Hematopoietic multipotent progenitor cell treated with erythropoietin and hydrocortisone succinate and interleukin-3 and kit ligand, for 17 days (in vitro differentiated cells): ENCODE measurements around the gene PFKP.
A peak's percentile ranks its signal among the peaks of the same experiment; 100 is the strongest.

Source experiments
- DNase-seq: peaks from one replicate; pipeline ENCODE4 v3.0.0-alpha.2; 2015; ENCODE audit warnings: low spot score

The PFKP gene

DNA sequence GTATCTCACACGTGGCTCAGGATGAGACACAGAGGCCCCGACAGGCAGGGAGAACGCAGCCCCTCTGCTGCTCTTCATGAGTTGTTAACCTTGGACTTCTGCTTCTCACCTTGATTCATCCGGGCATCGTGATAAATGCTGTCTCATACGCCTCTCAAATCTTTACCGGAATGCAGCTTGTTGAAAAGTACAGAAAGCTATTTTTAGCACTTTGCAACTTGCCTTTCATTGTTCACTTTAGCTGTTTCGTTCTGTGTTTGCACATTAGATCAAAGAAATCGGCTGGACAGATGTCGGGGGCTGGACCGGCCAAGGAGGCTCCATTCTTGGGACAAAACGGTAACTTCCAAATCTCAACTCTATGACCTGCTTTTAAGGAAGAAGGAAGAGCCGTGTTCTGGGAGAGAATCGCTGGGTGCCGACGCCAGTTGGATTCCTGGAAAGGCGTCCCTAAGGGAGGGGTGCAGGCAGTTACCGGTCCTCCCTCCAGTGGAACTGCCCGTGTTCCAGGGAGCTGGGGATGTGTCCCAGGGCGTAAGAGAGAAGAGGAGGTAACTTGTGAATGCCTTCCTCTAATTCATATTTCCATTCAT, 49.3 kb downstream of the PFKP start:
- DNase-seq = no peak

DNA sequence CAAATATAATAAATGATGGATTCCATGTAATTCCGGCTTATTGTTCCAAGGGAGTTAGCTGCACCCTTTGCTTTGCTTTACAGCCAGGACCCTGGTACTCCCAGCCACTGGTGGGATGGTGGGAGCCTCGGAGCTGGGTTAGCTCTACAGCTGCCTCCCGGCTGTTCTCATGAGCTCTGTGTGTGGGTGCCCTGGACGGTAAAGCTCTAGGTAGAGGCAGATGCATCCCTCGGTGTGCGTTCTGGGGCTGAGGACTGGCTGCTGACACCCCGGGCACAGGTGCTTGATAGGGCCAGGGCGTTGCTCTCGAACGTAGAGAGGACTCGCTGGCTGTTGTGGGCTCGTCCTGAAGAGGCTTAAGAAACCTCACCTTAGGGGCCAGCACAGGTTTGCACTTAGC, 50.1 kb downstream of the PFKP start:
- DNase-seq = no peak

DNA sequence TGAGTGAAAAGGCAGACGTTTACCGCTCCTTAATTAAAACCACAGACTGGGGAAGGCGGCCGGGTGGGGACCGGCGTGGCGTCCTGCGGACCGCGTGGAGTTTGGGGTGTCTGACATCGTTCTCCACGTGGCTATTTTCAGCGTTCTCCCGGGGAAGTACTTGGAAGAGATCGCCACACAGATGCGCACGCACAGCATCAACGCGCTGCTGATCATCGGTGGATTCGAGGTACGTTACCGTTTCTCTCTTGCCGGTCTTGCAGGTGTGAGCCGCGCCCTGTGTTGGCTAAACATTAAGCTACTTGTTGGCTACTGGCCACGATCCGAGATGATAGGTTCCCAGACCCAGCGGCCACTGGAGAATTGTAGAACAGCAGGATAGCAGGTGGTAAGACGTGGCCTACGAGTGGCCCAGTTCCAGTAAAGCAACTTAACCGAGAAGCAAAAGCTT, 51.3 kb downstream of the PFKP start:
- DNase-seq = no peak

DNA sequence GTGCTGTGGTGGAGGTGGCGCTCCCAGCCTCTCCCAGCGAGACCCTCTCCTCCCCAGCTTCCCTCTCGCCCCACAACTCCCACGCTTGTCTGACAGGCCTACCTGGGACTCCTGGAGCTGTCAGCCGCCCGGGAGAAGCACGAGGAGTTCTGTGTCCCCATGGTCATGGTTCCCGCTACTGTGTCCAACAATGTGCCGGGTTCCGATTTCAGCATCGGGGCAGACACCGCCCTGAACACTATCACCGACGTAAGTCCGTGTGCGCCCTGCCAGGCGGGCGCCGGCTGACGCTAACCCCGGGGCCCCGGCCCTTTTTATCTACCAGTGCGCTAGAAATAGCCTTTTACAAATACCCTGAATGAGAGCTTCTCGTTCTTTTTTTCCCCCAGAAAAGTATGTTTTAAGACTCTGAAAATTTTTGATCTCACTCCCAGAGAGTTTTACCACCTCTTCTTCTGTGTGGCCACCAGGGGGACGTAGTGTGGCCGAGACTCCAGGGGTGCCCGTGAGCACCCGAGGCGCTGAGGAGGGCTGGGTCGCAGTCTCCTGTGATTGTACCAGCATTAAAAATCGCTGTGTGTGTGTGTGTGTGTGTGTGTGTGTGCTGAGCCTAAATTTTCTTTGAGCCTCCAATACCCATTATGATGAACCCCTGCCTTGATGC, 52.6 kb downstream of the PFKP start:
- DNase-seq = peak; percentile 29

DNA sequence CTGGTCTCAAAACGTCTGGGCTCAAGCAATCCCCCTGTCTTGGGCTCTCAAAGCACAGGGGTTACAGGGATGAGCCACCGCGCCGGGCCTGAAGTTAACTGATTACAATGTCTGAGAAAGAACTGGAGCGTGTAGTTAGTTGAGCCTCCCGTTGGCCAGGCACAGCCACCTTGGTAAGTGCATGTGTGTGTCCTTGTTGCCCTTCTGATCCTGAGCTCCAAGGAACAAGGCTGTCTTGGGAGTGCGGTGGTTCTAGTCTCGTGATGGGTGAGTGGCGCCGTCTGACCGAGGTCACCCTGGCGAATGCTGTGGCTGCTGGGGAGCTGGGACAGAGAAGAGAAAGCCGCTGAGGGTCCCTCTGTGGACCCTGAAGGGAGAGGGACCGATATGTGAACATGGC, 54.7 kb downstream of the PFKP start:
- no peak for DNase-seq

DNA sequence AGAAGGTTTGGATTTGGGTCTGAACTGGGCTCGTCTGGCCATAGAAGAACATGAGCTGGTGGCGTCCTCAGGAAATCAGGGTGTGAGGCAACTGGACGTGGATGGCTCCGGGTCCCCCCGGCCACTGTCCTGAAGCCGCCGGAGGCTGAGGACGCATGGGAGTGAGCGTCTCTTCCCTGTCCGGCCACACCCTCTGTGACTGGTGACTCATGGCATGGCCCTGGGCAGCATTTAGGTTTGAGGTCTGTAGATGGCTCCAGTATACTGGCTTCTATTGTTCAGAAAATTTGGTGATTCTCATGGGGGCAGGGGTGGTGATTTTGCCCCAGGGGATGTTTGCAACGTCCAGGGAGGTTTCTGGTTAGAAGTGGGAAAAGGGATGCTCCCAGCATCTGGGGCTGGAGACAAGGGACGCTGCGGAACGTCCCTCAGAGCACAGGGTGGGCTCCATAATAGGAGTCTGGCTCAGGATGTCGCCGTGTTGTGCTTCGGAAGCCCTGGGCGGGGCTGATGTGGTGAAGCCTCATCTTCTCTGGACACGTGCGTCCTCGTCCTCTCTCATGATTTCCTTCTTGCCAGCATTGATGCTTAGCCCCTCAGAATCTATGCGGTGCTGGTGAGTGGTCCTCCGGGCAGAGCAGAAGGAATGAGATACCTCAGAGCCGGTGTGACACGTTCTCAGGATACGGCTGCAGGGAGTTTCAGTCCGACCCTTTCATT, 55.3 kb downstream of the PFKP start:
- no peak for DNase-seq

DNA sequence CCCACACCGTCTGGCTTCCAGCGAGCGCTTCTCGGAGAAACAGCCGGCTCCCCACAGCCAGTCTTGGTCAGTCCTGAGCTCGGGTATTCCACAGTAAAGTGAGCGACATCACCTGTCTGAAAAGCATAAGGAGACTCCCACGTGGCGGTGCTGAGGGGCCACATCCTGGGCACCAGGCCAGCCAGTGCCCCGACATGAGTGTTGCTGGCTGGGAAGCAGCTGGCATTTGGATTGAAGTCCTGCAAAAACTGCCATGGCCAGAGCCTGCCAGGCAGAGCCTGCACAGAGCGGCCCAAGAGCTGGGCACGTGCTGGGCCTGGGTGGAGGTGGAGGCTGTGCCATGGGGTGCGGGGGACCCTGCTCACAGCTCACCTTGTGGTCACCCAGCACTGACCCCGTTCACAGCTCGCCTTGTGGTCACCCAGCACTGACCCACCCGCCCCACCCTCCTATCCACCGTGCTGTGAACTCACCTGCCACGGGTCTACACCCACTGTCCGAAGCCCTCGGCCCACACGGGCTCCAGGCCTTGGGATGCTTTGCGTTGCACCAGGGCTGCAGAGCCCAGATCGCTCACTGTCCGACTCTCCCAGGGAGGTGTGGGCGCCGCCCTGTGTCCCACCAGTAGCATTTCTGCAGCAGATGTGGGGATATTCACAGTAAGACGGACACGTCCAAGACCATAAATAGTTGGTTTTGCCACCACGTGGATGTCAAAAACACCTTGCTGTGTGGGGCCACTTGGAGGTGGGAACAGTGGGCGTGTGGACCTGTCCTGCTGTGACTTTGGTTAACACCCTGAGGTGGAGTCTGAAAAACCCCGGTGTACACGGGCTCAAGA, 56.4 kb downstream of the PFKP start:
- DNase-seq = no peak

DNA sequence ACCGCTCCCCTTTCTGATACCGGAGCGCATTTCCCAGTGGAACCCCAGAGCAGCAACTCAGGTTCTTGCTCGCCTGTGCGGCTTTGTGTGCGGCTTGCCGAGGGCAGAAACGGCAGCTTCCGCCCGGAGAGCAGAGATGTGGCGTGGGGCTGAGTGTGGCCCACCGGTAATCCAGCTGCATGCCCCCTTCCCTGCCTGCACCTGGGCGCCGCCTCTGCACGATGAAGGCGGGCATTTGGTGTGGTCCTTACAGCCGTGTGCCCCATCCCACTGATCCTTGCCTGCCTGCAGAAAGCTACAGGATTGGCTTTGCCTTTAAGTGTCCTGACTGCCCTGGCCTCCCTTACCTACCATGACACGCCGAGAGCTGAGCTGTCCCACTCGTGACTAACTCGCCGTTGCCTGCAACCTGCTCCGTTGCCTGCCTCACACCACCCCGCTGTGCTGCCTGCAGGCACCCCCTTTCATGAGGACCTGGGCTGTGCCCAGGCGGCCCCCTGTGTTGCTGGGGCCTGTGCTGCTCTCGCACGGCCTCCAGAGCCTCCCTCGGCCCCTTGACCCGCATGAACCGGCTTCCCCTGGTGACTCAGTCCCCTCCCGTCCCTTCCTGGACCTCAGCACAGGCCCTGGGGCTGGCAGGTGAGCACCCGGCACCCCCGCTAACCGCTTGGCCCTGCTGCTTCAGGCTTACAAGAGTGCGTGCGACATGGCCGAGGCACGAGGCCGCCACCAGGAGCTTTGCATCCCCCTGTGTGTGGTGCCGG, 57.2 kb downstream of the PFKP start:
- no peak for DNase-seq

DNA sequence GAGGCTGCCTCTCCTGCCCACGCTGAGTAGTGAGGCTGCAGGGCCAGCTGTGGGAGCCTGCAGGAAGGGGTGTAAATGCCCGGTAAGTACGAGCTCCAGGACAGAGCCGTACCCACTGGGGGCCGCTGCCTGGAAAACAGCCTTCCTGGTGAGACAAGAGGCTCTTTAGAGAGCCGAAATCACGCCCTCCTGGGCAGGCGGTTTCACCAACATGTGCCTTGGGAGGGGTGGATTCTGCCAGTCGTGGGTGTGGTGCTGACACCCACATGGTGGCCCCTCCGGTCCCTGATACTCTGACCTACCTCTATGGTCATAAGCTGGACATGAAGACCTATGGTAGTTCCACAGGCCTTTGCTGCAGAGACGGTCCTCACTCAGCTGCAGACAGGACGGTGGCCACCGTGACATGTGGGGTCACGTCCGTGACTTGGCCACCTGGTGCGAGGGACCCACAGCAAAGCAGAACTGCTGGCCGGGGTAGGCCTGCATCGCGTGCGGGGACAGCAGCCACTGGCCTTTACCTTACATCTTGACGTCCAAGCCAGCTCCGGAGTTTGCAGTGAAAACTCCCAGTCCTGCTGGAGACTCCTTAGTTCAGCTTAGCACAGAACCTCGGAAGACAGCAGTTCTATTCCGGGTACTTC, 58.3 kb downstream of the PFKP start:
- no peak for DNase-seq

DNA sequence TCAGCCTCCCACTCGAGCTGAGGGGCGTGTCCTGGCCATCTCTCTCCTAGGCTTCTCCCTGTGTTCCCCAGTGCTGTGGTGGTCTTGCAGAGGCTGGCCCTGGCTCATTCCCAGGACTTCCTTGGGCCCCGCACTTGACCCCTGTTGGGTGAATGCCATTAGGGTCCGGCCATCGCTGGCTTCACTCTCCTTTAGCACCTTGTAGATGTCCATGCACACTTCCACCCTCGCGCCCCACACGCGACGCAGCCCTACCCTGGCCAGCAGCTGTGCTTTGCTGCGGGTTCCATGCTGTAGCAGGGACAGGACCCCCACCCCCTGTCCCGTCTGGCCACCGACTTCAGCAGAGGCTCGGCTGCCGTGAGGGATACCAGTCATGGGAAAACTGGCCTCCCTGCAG, 58.9 kb downstream of the PFKP start:
- no peak for DNase-seq

DNA sequence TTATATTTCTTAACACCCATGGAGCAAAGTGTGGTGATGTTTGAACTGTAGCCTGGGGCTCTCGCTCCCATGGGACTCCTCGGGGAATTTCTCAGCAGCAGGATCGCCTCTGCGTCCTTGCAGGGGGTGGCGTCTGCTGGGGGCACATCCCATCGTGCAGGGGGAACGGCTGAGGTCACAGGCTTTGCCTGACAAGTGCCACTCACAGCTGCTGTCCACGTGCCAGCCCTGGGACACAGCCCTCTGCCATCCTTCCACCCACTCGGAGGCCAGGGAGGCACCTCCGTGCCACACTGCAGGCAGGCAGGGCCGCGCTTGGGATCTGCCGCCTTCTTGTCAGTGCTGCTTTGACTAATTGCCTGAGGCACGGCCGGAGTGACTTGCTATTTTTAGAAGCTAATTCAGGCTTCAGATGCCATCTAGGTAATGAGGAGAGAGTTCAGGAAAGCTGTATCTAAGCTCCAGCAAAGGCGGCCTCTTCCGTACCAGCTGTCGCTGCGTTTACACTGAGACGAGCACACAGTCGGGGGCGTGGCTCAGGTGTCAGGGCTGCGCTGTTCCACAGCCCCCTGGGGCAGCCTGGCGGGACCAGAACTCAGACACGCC, 59.5 kb downstream of the PFKP start:
- no peak for DNase-seq

DNA sequence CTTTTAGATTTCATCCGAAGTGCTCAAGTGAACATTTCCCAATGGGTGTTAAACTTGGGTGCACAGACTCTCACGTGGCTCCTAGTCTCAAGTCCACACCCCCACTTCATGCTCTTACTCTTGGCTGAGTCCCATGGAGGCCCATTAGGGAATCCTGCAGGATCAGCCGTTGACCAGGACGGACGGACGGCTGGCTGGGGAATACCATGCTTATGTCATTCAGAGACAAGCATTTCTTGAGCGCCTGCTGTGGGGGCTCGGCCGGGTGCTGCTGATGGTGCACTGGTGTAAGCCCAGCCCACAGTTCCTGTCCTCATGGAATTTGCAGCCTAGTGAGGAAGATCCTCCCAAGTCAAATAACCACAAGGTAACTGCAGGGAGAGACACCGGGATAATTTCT, 60.6 kb downstream of the PFKP start:
- DNase-seq = no peak

DNA sequence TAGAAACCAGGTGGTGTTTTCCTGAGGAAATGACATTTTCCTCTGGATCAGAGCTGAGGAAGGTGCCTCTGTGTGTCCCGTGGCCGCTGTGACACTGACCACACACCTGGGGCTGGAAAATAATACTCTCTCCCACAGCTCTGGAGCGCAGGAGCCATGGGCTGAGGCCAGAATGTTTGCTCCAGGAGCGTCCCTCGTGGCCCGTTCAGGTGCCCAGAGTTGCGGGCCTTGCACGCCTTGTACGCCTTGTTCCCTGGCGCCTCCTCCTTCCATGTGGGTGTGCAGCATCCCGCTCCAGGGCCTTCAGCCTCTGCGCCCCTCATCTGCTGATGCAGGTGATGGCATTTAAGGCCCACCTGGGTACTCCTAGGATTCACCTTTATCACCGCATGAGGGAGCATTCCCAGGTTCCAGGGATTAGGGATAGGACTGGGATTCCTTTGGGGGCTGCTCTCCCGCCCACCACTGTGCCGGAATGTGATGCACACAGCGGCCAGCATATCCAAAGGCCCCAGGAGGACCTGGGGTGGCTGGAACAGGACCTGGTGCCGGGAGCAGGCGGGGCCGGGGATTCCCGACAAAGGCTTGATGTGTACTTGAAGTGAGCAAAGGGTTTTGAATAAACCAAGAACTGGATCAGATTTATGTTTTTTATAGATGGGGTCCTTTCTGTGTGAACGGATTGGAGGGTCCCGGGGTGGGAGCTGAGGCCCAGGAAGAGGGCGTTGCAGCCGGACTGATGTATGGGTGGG, 61.2 kb downstream of the PFKP start:
- DNase-seq = no peak

DNA sequence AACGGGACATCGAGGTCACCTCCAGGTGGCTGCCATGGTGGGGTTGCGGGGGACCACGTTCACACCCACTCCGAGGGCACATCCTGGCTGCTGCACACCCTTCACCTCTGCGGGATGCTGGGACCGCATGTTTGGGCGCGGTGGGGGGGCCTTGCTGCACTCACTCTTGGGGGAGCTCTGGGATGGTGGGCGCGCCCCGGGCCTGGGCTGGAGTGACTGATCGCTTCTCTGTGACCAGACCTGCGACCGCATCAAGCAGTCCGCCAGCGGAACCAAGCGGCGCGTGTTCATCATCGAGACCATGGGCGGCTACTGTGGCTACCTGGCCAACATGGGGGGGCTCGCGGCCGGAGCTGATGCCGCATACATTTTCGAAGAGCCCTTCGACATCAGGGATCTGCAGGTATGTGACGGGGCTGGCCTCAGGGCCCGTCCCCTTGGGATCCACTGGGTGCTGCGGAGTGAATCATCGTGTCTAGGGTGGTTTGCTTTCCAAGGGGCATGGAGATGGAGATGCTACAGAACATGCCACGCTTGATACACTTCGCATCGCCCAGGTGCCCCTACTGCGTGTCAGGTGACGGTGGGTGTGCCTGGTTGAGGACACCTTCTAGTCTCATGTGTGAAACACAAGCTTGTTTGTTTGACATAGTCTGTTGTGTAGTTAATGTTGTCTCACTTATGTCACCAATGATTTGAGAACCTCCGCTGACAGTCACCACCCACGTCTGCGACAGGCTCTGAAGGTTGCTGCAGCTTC, 62.4 kb downstream of the PFKP start:
- DNase-seq = no peak

DNA sequence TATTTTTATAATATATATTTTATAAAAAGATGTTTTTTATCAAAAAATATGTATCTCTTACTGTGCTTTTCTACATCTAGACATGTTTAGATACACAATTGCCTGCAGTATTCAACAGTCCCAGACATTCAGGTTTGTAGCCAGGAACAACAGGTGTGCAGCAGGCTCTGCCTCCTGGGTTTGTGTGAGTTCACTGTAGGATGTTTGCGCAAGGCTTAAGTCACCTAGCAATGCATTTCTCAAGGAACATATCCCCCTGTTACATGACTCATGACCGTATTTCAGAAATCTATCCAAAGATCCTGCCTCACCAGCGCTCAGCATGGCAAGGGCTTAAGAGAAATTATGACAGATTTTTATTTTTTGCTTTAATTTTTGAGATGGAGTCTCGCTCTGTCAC, 63.8 kb downstream of the PFKP start:
- no peak for DNase-seq

DNA sequence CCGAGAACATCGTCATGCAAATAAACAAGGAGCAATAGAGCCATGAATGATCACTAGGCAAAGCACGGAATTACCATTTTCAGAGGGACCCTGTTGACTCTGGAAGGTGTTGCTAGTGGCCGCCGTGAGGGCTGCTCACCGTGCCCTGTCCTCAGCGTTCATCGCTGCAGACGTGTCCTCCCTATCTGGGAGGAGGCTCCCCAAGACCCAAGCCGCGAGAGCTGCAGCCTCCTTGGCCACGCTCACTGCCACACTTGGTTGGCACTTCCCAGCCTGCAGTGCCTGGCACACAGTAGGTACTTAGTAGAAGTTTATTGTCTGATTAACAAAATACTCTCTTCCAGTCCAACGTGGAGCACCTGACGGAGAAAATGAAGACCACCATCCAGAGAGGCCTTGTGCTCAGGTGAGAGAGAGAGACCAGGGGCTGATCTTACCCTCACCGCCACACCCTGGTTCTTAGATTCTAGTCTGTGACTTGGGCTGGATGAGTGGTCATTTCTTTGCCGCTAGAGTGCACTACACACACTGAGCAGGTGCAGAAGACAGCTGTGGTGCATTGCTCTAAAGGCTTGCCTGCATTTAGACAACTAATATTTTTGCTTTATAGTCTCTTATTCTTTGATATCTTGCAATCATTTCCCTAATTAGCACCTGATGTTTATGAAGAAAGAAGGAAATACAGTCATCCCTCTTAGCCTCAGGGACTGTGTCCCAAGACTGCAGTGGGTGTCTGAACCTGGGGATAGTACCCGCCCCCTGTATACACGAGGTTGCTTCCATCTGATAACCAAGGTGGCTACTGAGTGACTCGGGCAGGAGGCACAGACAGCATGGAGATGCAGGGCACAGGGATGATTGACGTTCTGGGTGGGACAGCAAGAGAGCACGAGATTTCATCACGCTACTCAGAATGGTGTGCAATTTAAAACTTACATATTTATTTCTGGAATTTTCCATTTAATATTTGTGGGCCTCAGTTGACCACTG, 65.0 kb downstream of the PFKP start:
- DNase-seq = no peak

DNA sequence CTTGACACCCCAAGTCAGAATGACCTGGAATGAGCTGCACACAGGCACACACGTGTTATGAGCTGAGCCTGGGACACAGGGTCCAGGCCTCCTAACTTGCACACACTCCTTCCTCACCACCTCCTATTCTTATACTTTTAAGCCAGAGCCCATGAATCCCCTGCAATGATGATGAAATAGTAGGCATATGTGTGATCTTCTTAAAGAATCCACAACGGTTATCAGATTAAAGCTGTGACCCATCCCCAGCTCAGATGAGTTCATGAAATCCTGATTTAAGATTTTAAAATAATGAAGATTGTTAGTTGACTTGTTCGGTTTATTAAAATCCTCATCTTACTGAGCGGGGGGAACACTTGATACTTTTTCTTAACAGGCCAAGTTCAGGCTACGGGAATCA, 66.6 kb downstream of the PFKP start:
- DNase-seq = no peak

DNA sequence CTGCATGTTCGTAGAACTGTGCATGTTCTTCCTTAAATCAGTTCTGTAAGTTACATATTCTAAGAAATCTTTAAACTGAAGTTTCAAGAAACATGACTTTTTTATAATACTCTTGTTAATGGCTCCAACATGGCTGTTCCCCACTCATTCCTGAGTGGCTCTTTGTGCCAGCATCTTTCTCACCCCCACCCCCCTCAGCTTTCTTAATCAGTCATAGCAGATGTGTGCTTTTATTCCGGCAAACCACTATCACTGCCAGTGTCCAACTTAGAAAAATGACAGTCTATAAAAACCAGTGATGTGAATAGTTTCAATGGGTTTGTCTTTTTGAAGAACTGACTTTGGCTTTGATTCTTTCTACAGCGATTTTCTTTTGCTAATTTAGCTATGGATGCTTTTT, 67.7 kb downstream of the PFKP start:
- DNase-seq = no peak
